ENCODE data around the gene SAPCD2. TPM values are rescaled to one million over a fixed set of nuclear protein-coding genes. Genes with fewer than 3 reads are reported as not detected.

SAPCD2 gene
- total and polyA plus RNA-seq, 9 of the 15 experiments (the other 6 are each of a cell fraction or from before 2014, with no cell fraction given): 3.4 to 91.8 (median 18.8) TPM

GRCh38 chr9:137029058-137029936 is 41.1 kb downstream of the SAPCD2 start (continued):
- TF ChIP-seq, protein P1, sequence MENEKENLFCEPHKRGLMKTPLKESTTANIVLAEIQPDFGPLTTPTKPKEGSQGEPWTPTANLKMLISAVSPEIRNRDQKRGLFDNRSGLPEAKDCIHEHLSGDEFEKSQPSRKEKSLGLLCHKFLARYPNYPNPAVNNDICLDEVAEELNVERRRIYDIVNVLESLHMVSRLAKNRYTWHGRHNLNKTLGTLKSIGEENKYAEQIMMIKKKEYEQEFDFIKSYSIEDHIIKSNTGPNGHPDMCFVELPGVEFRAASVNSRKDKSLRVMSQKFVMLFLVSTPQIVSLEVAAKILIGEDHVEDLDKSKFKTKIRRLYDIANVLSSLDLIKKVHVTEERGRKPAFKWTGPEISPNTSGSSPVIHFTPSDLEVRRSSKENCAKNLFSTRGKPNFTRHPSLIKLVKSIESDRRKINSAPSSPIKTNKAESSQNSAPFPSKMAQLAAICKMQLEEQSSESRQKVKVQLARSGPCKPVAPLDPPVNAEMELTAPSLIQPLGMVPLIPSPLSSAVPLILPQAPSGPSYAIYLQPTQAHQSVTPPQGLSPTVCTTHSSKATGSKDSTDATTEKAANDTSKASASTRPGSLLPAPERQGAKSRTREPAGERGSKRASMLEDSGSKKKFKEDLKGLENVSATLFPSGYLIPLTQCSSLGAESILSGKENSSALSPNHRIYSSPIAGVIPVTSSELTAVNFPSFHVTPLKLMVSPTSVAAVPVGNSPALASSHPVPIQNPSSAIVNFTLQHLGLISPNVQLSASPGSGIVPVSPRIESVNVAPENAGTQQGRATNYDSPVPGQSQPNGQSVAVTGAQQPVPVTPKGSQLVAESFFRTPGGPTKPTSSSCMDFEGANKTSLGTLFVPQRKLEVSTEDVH (IDR thresholded peaks at IDR 0.05; ENCODE audit: low read depth, partially characterized antibody): peak; percentile 32
- TF ChIP-seq ZNF212 (CRISPR knock-in tag; IDR thresholded peaks at IDR 0.05) (no peak), ZNF133 (CRISPR knock-in tag; IDR thresholded peaks at IDR 0.05) (no peak), CREM (IDR thresholded peaks at IDR 0.05; ENCODE audit: low read depth) (peak; percentile 54; the same call in 1 of the 2 replicates), ZBTB17 (CRISPR knock-in tag; IDR thresholded peaks at IDR 0.05) (0 out of 2 replicates have a peak, but pooled peaks have one; percentile 21), FOXP4 (CRISPR knock-in tag; IDR thresholded peaks at IDR 0.05; ENCODE audit: borderline replicate concordance) (no peak), POLR2G (IDR thresholded peaks at IDR 0.05; ENCODE audit: low read depth, low read length) (no peak), ZNF174 (CRISPR knock-in tag; IDR thresholded peaks at IDR 0.05) (no peak), ESRRA (IDR thresholded peaks at IDR 0.05; ENCODE audit: borderline replicate concordance, low read depth) (peak; percentile 91), XRCC5 (IDR thresholded peaks at IDR 0.05; ENCODE audit: low read depth, low read length) (peak; percentile 77; the same call in 1 of the 2 replicates), JUN (IDR thresholded peaks at IDR 0.05; ENCODE audit: borderline replicate concordance, low read depth, low read length) (no peak), JUN (CRISPR knock-in tag; IDR thresholded peaks at IDR 0.05; ENCODE audit: borderline replicate concordance) (0 out of 2 replicates have a peak, but pooled peaks have one; percentile 6), MAZ (CRISPR knock-in tag; conservative IDR thresholded peaks at IDR 0.05 in 1 of 2, IDR thresholded peaks at IDR 0.05 in 1 of 2) (peak; percentile 44 to 64; a peak in 3 of 4 replicates), ATF3 (IDR thresholded peaks at IDR 0.05) (no peak), ATF3 (CRISPR knock-in tag; conservative IDR thresholded peaks at IDR 0.05) (0 out of 2 replicates have a peak, but pooled peaks have one; percentile 39), BRCA1 (IDR thresholded peaks at IDR 0.05) (no peak), BRCA1 (CRISPR knock-in tag; IDR thresholded peaks at IDR 0.05) (no peak), TAL1 (IDR thresholded peaks at IDR 0.05) (no peak), CTCFL (IDR thresholded peaks at IDR 0.05; ENCODE audit: borderline replicate concordance, insufficient read depth, low read depth, low read length, poor library complexity, severe bottlenecking) (peak; percentile 34)

Measured in K562 (cell line).